HEK293 (cell line): ENCODE measurements around the gene RASSF1.
A peak's percentile ranks its signal among the peaks of the same experiment; 100 is the strongest.

Source experiments
- CTCF ChIA-PET: fragments of 350-600 bp; formaldehyde crosslinking; extraction: SDS; loops from one replicate; lab custom pipeline; 2021; ENCODE audit warnings: antibody characterized with exemption; lab: Yijun Ruan, JAX
- POLR2A ChIA-PET: fragments of 300-600 bp; formaldehyde crosslinking; extraction: SDS; loops from one replicate; lab custom pipeline; 2020; ENCODE audit warnings: antibody characterized with exemption, inconsistent platforms; lab: Yijun Ruan, JAX
- H3K27ac ChIP-seq: fragments of 200-500 bp; sonication (Bioruptor generic); 2 replicates; pipeline ENCODE4 v1.5.1; 2014; ENCODE audit warnings: low read depth, low read length, control low read depth, inconsistent platforms; ENCODE audit errors: extremely low read depth
- H3K36me3 ChIP-seq, 2 experiments: fragments of 200-500 bp in 1 of 2; sonication (Bioruptor generic) in 1 of 2; 1 replicate in 1 of 2; 2 replicates in 1 of 2; pipeline ENCODE4 v1.5.1; 2014 to 2017; ENCODE audit warnings: inconsistent platforms in 2 of 2, low read length in 2 of 2; ENCODE audit not compliant: control insufficient read depth in 2 of 2, insufficient read depth in 1 of 2
- H3K4me1 ChIP-seq: fragments of 200-500 bp; sonication (Bioruptor generic); 2 replicates; pipeline ENCODE4 v1.5.1; 2014; ENCODE audit warnings: mild to moderate bottlenecking, low read length, inconsistent platforms; ENCODE audit not compliant: control insufficient read depth, insufficient read depth
- H3K4me3 ChIP-seq: 2 replicates; pipeline ENCODE4 v1.5.1; 2011; ENCODE audit warnings: low read depth, mild to moderate bottlenecking, control low read depth, low read length, moderate library complexity
- H3K9me3 ChIP-seq: fragments of 200-500 bp; sonication (Bioruptor generic); 2 replicates; pipeline ENCODE4 v1.5.1; 2014; ENCODE audit warnings: low read depth, low read length, inconsistent platforms; ENCODE audit not compliant: control insufficient read depth, insufficient read depth
- GLIS1 ChIP-seq: fragments of 450-650 bp; formaldehyde crosslinking; IDR thresholded peaks from 2 replicates; pipeline ENCODE4 v1.5.1; 2016; ENCODE audit warnings: missing biosample characterization, missing genetic modification characterization
- SCRT2 ChIP-seq: fragments of 450-650 bp; formaldehyde crosslinking; IDR thresholded peaks from 2 replicates; pipeline ENCODE4 v1.5.1; 2016; ENCODE audit warnings: missing biosample characterization, missing genetic modification characterization
- ZIC2 ChIP-seq: fragments of 450-650 bp; formaldehyde crosslinking; IDR thresholded peaks from 2 replicates; pipeline ENCODE4 v1.5.1; 2016; ENCODE audit warnings: missing biosample characterization, missing genetic modification characterization
- ZNF155 ChIP-seq: fragments of 450-650 bp; formaldehyde crosslinking; IDR thresholded peaks from 2 replicates; pipeline ENCODE4 v1.5.1; 2016; ENCODE audit warnings: missing biosample characterization, missing genetic modification characterization
- ZNF169 ChIP-seq: fragments of 450-650 bp; formaldehyde crosslinking; IDR thresholded peaks from 2 replicates; pipeline ENCODE4 v1.5.1; 2016; ENCODE audit warnings: missing biosample characterization, missing genetic modification characterization
- ZNF239 ChIP-seq: fragments of 450-650 bp; formaldehyde crosslinking; IDR thresholded peaks from 2 replicates; pipeline ENCODE4 v1.5.1; 2016; ENCODE audit warnings: missing biosample characterization, missing genetic modification characterization
- ZNF529 ChIP-seq: fragments of 450-650 bp; formaldehyde crosslinking; IDR thresholded peaks from 2 replicates; pipeline ENCODE4 v1.5.1; 2017; ENCODE audit warnings: missing genetic modification characterization, missing biosample characterization; ENCODE audit not compliant: insufficient replicate concordance
- ZNF544 ChIP-seq: fragments of 450-650 bp; formaldehyde crosslinking; IDR thresholded peaks from 2 replicates; pipeline ENCODE4 v1.5.0; 2017; ENCODE audit warnings: missing biosample characterization, missing genetic modification characterization
- ZNF629 ChIP-seq: fragments of 450-650 bp; formaldehyde crosslinking; IDR thresholded peaks from 2 replicates; pipeline ENCODE4 v1.5.1; 2017; ENCODE audit warnings: missing biosample characterization, missing genetic modification characterization
- ZNF660 ChIP-seq: fragments of 450-650 bp; IDR thresholded peaks from 2 replicates; pipeline ENCODE4 v1.5.1; 2018; ENCODE audit warnings: missing biosample characterization, mild to moderate bottlenecking, missing genetic modification characterization
- ZSCAN30 ChIP-seq: fragments of 450-650 bp; IDR thresholded peaks from 2 replicates; pipeline ENCODE4 v1.5.1; 2018; ENCODE audit warnings: missing biosample characterization, mild to moderate bottlenecking, missing genetic modification characterization, moderate library complexity
- ZXDB ChIP-seq: fragments of 450-650 bp; formaldehyde crosslinking; IDR thresholded peaks from 2 replicates; pipeline ENCODE4 v1.5.1; 2016; ENCODE audit warnings: missing biosample characterization, missing genetic modification characterization
- TF ChIP-seq, protein P1 (sequence below): fragments of 450-650 bp; formaldehyde crosslinking; IDR thresholded peaks from 2 replicates; pipeline ENCODE4 v1.5.1; 2017; ENCODE audit warnings: missing biosample characterization, missing genetic modification characterization
- TF ChIP-seq, protein P2 (sequence below): fragments of 450-650 bp; formaldehyde crosslinking; IDR thresholded peaks from 2 replicates; pipeline ENCODE4 v1.5.1; 2016; ENCODE audit warnings: missing biosample characterization, missing genetic modification characterization
- TF ChIP-seq, protein P3 (sequence below): fragments of 450-650 bp; formaldehyde crosslinking; IDR thresholded peaks from 2 replicates; pipeline ENCODE4 v1.5.1; 2016; ENCODE audit warnings: missing biosample characterization, missing genetic modification characterization
- TF ChIP-seq, protein P4 (sequence below): fragments of 450-650 bp; formaldehyde crosslinking; IDR thresholded peaks from 2 replicates; pipeline ENCODE4 v1.5.1; 2016; ENCODE audit warnings: missing biosample characterization, missing genetic modification characterization

Gene RASSF1

DNA sequence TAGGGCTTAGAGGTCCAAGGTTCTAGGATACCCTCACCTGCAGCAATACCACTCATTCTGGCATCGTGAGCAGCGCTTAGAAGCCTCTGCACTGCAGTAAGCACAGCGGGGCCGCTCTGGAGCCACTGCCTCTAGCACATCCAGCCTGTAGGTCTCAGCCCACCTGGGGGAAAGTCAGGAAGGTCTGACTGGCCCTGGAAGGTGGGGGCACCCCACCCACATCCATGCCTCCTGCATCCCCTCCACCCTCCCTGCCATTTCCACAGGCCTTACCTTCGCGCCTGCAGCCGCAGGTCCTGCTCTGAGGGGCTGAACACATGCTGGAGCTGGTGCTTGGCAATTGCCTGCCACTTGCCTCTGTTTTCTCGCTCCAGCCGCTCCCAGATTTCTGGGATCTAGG, 901 bp upstream of the RASSF1 start:
- Histone ChIP-seq H3K27ac (no peak overlapping the region), H3K4me1 (peaks cover 2% of the 10 kb centered on the region; the same call in 1 of the 2 replicates), H3K9me3 (no peaks in the 10 kb centered on the region), H3K36me3 (peaks cover 0 to 30% of the 10 kb centered on the region in 2 experiments; a peak in 1 of 3 replicates), H3K4me3 (no peak overlapping the region)
- CTCF ChIA-PET = no interaction called here
- POLR2A ChIA-PET = no interaction called here
- no peak for TF ChIP-seq SCRT2 (tag by site-specific recombination)
- TF ChIP-seq ZNF239 (tag by site-specific recombination) = no peak
- no peak for TF ChIP-seq ZNF629 (tag by site-specific recombination)

DNA sequence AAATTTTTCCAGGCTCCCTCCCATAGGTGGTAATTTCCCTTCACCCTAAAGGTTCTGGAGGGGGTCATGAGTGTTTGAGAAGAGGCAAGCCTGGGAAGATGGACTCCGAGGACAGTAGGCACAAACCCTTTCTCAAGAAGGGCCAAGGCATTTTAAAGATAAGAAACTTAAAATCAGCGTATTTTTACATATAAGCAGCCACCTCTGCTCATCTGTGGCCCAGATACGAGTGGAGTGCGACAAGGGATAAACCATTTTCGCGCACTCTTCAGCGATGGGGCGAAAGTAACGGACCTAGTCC, 539 bp downstream of the RASSF1 start:
- Histone ChIP-seq H3K4me3 (no peak overlapping the region), H3K4me1 (no peaks in the 10 kb centered on the region; the same call in 1 of the 2 replicates), H3K36me3 (peaks cover 0 to 25% of the 10 kb centered on the region in 2 experiments; a peak in 2 of 3 replicates), H3K9me3 (no peaks in the 10 kb centered on the region), H3K27ac (no peak overlapping the region)
- CTCF ChIA-PET = no interaction called here
- no peak for TF ChIP-seq ZNF169 (tag by site-specific recombination)
- TF ChIP-seq ZIC2 = no peak
- no peak for TF ChIP-seq ZNF155
- TF ChIP-seq, protein P1, sequence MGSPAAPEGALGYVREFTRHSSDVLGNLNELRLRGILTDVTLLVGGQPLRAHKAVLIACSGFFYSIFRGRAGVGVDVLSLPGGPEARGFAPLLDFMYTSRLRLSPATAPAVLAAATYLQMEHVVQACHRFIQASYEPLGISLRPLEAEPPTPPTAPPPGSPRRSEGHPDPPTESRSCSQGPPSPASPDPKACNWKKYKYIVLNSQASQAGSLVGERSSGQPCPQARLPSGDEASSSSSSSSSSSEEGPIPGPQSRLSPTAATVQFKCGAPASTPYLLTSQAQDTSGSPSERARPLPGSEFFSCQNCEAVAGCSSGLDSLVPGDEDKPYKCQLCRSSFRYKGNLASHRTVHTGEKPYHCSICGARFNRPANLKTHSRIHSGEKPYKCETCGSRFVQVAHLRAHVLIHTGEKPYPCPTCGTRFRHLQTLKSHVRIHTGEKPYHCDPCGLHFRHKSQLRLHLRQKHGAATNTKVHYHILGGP = no peak
- POLR2A ChIA-PET = interaction anchor here (1.3 kb wide), 1 partner anchor 12 kb away, joined by 3 read pairs; the partner anchor contains the start of gene TUSC2

DNA sequence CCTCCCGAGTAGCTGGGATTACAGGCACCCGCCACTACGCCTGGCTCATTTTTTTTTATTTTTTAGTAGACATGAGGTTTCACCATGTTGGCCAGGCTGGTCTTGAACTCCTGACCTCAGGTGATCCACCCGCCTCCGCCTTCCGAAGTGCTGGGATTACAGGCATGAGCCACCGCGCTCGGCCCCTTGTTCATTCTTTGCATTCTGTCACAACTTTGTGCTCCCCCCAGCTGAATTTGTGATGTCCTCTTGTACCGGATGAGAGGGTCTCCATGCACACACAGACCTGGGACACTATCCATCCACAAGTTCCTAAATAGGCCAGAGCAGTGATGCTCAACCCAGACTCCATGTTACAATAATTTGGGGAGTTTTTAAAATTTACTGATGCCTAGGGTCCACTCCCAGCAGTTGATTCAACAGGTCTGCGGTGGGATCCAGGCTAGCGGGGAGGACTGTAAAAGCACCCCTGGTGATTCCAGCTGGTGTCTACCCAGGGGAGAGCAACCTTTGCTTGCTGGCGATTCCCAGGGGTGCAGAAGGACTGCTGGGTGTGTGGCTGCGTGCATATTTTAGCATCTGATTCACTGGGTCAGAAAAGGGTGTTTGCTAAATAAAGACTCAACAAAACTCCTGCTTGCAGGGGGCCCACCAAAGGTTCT, 1.0 kb downstream of the RASSF1 start:
- H3K36me3 ChIP-seq = peaks cover 0 to 21% of the 10 kb centered on the region in 2 experiments; a peak in 2 of 3 replicates
- CTCF ChIA-PET = no interaction called here
- no peak overlapping the region for H3K27ac ChIP-seq
- no peak overlapping the region for H3K4me3 ChIP-seq
- no peaks in the 10 kb centered on the region for H3K9me3 ChIP-seq
- peak; percentile 61; the same call in 1 of the 2 replicates for TF ChIP-seq SCRT2 (tag by site-specific recombination)
- TF ChIP-seq, protein P2, sequence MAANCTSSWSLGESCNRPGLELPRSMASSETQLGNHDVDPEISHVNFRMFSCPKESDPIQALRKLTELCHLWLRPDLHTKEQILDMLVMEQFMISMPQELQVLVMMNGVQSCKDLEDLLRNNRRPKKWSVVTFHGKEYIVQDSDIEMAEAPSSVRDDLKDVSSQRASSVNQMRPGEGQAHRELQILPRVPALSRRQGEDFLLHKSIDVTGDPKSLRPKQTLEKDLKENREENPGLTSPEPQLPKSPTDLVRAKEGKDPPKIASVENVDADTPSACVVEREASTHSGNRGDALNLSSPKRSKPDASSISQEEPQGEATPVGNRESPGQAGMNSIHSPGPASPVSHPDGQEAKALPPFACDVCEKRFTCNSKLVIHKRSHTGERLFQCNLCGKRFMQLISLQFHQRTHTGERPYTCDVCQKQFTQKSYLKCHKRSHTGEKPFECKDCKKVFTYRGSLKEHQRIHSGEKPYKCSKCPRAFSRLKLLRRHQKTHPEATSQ = no peak
- TF ChIP-seq ZIC2 = peak; percentile 59
- peak; percentile 43 for TF ChIP-seq GLIS1
- TF ChIP-seq ZNF544 (tag by site-specific recombination) = no peak
- TF ChIP-seq, protein P3, sequence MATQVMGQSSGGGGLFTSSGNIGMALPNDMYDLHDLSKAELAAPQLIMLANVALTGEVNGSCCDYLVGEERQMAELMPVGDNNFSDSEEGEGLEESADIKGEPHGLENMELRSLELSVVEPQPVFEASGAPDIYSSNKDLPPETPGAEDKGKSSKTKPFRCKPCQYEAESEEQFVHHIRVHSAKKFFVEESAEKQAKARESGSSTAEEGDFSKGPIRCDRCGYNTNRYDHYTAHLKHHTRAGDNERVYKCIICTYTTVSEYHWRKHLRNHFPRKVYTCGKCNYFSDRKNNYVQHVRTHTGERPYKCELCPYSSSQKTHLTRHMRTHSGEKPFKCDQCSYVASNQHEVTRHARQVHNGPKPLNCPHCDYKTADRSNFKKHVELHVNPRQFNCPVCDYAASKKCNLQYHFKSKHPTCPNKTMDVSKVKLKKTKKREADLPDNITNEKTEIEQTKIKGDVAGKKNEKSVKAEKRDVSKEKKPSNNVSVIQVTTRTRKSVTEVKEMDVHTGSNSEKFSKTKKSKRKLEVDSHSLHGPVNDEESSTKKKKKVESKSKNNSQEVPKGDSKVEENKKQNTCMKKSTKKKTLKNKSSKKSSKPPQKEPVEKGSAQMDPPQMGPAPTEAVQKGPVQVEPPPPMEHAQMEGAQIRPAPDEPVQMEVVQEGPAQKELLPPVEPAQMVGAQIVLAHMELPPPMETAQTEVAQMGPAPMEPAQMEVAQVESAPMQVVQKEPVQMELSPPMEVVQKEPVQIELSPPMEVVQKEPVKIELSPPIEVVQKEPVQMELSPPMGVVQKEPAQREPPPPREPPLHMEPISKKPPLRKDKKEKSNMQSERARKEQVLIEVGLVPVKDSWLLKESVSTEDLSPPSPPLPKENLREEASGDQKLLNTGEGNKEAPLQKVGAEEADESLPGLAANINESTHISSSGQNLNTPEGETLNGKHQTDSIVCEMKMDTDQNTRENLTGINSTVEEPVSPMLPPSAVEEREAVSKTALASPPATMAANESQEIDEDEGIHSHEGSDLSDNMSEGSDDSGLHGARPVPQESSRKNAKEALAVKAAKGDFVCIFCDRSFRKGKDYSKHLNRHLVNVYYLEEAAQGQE (tag by site-specific recombination) = no peak
- no peak for TF ChIP-seq ZSCAN30
- no peak for TF ChIP-seq ZXDB (tag by site-specific recombination)
- TF ChIP-seq ZNF660 = no peak
- no peak for TF ChIP-seq ZNF529 (tag by site-specific recombination)
- TF ChIP-seq, protein P4, sequence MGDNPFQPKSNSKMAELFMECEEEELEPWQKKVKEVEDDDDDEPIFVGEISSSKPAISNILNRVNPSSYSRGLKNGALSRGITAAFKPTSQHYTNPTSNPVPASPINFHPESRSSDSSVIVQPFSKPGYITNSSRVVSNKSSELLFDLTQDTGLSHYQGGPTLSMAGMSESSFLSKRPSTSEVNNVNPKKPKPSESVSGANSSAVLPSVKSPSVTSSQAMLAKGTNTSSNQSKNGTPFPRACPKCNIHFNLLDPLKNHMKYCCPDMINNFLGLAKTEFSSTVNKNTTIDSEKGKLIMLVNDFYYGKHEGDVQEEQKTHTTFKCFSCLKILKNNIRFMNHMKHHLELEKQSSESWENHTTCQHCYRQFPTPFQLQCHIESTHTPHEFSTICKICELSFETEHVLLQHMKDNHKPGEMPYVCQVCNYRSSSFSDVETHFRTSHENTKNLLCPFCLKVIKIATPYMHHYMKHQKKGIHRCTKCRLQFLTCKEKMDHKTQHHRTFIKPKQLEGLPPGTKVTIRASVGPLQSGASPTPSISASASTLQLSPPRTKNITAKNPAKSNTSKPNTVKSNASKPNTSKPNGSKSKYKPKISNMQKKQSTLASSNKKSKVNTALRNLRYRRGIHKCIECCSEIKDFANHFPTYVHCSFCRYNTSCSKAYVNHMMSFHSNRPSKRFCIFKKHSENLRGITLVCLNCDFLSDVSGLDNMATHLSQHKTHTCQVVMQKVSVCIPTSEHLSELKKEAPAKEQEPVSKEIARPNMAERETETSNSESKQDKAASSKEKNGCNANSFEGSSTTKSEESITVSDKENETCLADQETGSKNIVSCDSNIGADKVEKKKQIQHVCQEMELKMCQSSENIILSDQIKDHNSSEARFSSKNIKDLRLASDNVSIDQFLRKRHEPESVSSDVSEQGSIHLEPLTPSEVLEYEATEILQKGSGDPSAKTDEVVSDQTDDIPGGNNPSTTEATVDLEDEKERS (tag by site-specific recombination) = no peak
- H3K4me1 ChIP-seq = no peaks in the 10 kb centered on the region; the same call in 1 of the 2 replicates
- POLR2A ChIA-PET = interaction anchor here (1.3 kb wide), 1 partner anchor 12 kb away, joined by 3 read pairs; the partner anchor contains the start of gene TUSC2
